ENCODE data around the gene OSTN.
A peak's percentile ranks its signal among the peaks of the same experiment; 100 is the strongest.
"Not testable (repeated sequence)": the region's sequence is repeated elsewhere in the genome, so short reads cannot be mapped to it uniquely, and the experiment has no call there.

OSTN gene

DNA sequence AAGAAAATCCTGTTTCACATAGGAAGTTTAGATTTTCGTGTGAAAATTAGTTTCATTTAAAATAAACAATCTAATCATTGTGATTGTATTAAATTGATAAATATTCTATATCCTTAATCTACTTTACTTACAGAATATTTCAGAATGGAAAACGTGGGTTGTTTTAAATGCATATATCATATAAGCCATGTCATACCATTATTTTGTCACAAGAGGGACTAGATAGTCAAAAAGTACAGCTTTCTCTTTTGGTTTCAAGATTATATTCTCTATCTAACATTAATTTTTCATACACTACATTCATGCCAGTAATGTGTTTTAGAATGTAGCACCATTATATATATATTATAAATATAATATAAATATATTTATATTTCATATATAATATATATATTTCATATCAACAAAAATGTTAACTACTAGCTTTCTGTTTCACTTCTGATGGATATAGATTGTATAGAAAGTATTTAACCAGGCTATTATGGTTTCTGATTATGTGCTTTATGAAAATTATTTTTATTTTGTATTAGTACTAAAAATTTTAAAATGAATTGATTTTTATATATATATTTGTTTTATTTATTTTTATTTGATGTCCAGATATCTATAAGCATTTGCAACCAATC is 45.3 kb downstream of the OSTN start:
- H3K27ac ChIP-seq: no peak overlapping the region
- H3K36me3 ChIP-seq (ENCODE audit: insufficient read depth): no peaks in the 10 kb centered on the region
- no peaks in the 10 kb centered on the region for H3K27me3 ChIP-seq (ENCODE audit: insufficient read depth, low read depth)
- H3K4me1 ChIP-seq (ENCODE audit: low read depth, poor library complexity, severe bottlenecking): peaks cover 5% of the 10 kb centered on the region
- no peak overlapping the region for H2AFZ ChIP-seq (ENCODE audit: low read depth)
- no peaks in the 10 kb centered on the region for H4K20me1 ChIP-seq (ENCODE audit: insufficient read depth)
- H3K79me2 ChIP-seq (ENCODE audit: insufficient read depth, low read depth): no peaks in the 10 kb centered on the region
- no peak overlapping the region for H3K4me3 ChIP-seq (IDR thresholded peaks at IDR 0.05; ENCODE audit: insufficient read depth, low read depth, low read length)
- TF ChIP-seq CTCF (conservative IDR thresholded peaks at IDR 0.05; ENCODE audit: low read depth, low read length): peak; percentile 61
- H3K9ac ChIP-seq: no peak overlapping the region
- H3K4me2 ChIP-seq: no peak overlapping the region

GRCh38 chr3:191246034-191246433 is 47.0 kb downstream of the OSTN start:
- H3K9ac ChIP-seq; H3K36me3 ChIP-seq (ENCODE audit: insufficient read depth): not testable (repeated sequence)

DNA sequence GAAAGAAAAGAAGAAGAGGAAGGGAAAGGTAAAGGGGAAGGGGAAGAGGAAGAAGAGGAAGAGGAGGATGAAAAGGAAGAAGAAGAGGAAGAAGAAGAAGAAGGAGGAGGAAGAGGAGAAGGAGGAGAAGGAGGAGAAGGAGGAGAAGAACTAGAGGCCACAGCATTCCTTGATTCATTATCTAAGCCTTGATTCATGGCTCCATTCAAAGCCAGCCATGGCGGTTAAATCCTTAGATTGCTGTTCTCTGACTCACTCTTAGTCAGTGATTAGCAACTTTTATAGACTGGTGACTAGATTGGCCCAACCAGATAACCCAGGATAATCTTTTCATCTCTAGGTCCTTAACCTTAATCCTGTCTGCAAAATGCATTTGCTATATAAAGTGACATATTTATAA is 47.6 kb downstream of the OSTN start:
- no peak overlapping the region for H3K4me2 ChIP-seq
- H3K27ac ChIP-seq: no peak overlapping the region

More at GRCh38 chr3:191246034-191246433, 47.0 kb downstream of the OSTN start:
- not testable (repeated sequence) for H3K79me2 ChIP-seq (ENCODE audit: insufficient read depth, low read depth); H3K4me1 ChIP-seq (ENCODE audit: low read depth, poor library complexity, severe bottlenecking); H3K27me3 ChIP-seq (ENCODE audit: insufficient read depth, low read depth); H3K27ac ChIP-seq; H4K20me1 ChIP-seq (ENCODE audit: insufficient read depth); H3K4me2 ChIP-seq; H3K4me3 ChIP-seq (IDR thresholded peaks at IDR 0.05; ENCODE audit: insufficient read depth, low read depth, low read length); H2AFZ ChIP-seq (ENCODE audit: low read depth)

DNA sequence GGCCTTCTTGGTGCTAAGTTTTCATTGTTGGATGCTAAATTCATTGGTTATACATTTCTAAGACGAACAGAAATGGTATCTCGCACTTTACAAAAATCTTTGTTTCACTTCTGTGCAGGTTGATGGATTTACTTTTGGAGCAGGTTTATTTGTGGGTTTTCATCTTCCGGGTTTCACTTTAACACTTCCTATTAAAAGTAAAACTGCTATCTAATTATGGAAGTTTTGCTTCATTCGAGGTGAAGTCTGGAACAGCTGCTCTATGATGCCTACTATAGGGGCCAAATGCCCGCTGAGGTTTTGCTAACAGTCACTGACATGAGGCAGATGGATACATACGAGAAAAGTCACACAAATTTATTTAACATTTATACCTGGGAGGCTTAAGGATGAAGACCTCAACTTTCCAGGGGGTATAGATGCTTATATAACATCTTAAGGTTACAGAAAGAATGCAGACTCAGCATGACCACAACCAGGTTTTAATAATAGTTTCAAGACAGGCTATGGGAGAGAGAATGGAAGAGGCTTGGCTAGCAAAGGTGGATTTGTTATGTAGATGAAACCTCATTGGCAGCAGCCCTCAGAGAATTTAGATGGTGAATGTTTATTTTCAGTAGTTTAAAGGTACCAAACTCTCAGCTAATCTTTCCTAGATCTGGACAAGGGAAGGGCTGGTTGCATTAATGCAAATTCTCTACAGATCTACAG is 54.2 kb downstream of the OSTN start:
- TF ChIP-seq CTCF (conservative IDR thresholded peaks at IDR 0.05; ENCODE audit: low read depth, low read length): no peak
- Histone ChIP-seq H2AFZ (ENCODE audit: low read depth) (no peak overlapping the region), H3K79me2 (ENCODE audit: insufficient read depth, low read depth) (no peaks in the 10 kb centered on the region), H3K27ac (no peak overlapping the region), H3K27me3 (ENCODE audit: insufficient read depth, low read depth) (no peaks in the 10 kb centered on the region), H3K4me1 (ENCODE audit: low read depth, poor library complexity, severe bottlenecking) (peaks cover 29% of the 10 kb centered on the region), H3K4me3 (IDR thresholded peaks at IDR 0.05; ENCODE audit: insufficient read depth, low read depth, low read length) (no peak overlapping the region), H3K9ac (no peak overlapping the region), H3K4me2 (no peak overlapping the region), H4K20me1 (ENCODE audit: insufficient read depth) (no peaks in the 10 kb centered on the region), H3K36me3 (ENCODE audit: insufficient read depth) (no peaks in the 10 kb centered on the region)

More for the DNA sequence above, 47.6 kb downstream of the OSTN start:
- Histone ChIP-seq H3K4me1 (ENCODE audit: low read depth, poor library complexity, severe bottlenecking) (peaks cover 5% of the 10 kb centered on the region), H4K20me1 (ENCODE audit: insufficient read depth) (no peaks in the 10 kb centered on the region), H3K79me2 (ENCODE audit: insufficient read depth, low read depth) (no peaks in the 10 kb centered on the region), H3K36me3 (ENCODE audit: insufficient read depth) (no peaks in the 10 kb centered on the region), H3K9ac (no peak overlapping the region), H3K4me3 (IDR thresholded peaks at IDR 0.05; ENCODE audit: insufficient read depth, low read depth, low read length) (no peak overlapping the region), H3K27me3 (ENCODE audit: insufficient read depth, low read depth) (no peaks in the 10 kb centered on the region), H2AFZ (ENCODE audit: low read depth) (no peak overlapping the region)
- no peak for TF ChIP-seq CTCF (conservative IDR thresholded peaks at IDR 0.05; ENCODE audit: low read depth, low read length)

Measured in KMS-11 (cell line).